GM23338 (cell line): ENCODE measurements around the gene GPR39. TPM values are rescaled to one million over a fixed set of nuclear protein-coding genes. Genes with fewer than 3 reads are reported as not detected.

ENCODE experiments used
- ATAC-seq: fragments of 200-7000 bp; cut with Tn5 transposase; 3 replicates; pipeline ENCODE4 v1.9.1; 2020
- DNase-seq: peaks from one replicate; pipeline ENCODE4 v3.0.0-alpha.2; 2015; ENCODE audit warnings: low spot score
- H2AFZ ChIP-seq: fragments of 200-600 bp; sonication (generic); 2 replicates; pipeline ENCODE4 v1.8.0; 2016; ENCODE audit warnings: antibody characterized with exemption, mild to moderate bottlenecking, moderate library complexity
- H3F3A ChIP-seq: fragments of 200-600 bp; sonication (generic); replicated peaks from 2 replicates; pipeline ENCODE4 v1.8.0; 2017; ENCODE audit warnings: antibody characterized with exemption, mixed run types, low read depth
- H3K27ac ChIP-seq: fragments of 200-600 bp; sonication (generic); 2 replicates; pipeline ENCODE4 v1.6.1; 2016; ENCODE audit warnings: low read depth
- H3K27me3 ChIP-seq: fragments of 200-600 bp; sonication (generic); 2 replicates; pipeline ENCODE4 v1.8.0; 2016; ENCODE audit warnings: mild to moderate bottlenecking, mixed run types, moderate library complexity; ENCODE audit not compliant: insufficient read depth
- H3K36me3 ChIP-seq: fragments of 200-600 bp; sonication (generic); 2 replicates; pipeline ENCODE4 v1.8.0; 2016; ENCODE audit warnings: mild to moderate bottlenecking; ENCODE audit not compliant: insufficient read depth
- H3K4me1 ChIP-seq: fragments of 200-600 bp; sonication (generic); 2 replicates; pipeline ENCODE4 v1.8.0; 2016; ENCODE audit warnings: mild to moderate bottlenecking, moderate library complexity; ENCODE audit not compliant: insufficient read depth
- H3K4me2 ChIP-seq: fragments of 200-600 bp; sonication (generic); 2 replicates; pipeline ENCODE4 v1.7.1; 2017; ENCODE audit warnings: mixed run types
- H3K4me3 ChIP-seq: fragments of 200-600 bp; sonication (generic); 2 replicates; pipeline ENCODE4 v1.6.1; 2016; ENCODE audit warnings: mixed run types
- H3K79me2 ChIP-seq: fragments of 200-600 bp; sonication (generic); replicated peaks from 2 replicates; pipeline ENCODE4 v1.8.0; 2017; ENCODE audit warnings: mild to moderate bottlenecking; ENCODE audit not compliant: insufficient read depth
- H3K9me2 ChIP-seq: fragments of 200-600 bp; sonication (generic); 2 replicates; pipeline ENCODE4 v1.8.0; 2017; ENCODE audit not compliant: insufficient read depth
- H4K20me1 ChIP-seq: fragments of 200-600 bp; sonication (generic); replicated peaks from 2 replicates; pipeline ENCODE4 v1.8.0; 2017; ENCODE audit warnings: mild to moderate bottlenecking; ENCODE audit not compliant: insufficient read depth
- H3K27ac Mint-ChIP-seq: 2 replicates; pipeline ENCODE4 v1.8.0; 2020; ENCODE audit warnings: inconsistent platforms, mild to moderate bottlenecking, moderate library complexity, mixed read lengths
- H3K27me3 Mint-ChIP-seq: 3 replicates; pipeline ENCODE4 v1.8.0; 2022; ENCODE audit warnings: low read depth, mild to moderate bottlenecking, moderate library complexity, mixed read lengths, inconsistent platforms; ENCODE audit not compliant: insufficient read depth, poor library complexity
- H3K36me3 Mint-ChIP-seq: 3 replicates; pipeline ENCODE4 v1.8.0; 2021; ENCODE audit warnings: low read depth, mild to moderate bottlenecking, inconsistent platforms, moderate library complexity, mixed read lengths
- H3K4me1 Mint-ChIP-seq: 3 replicates; pipeline ENCODE4 v1.8.0; 2020; ENCODE audit warnings: mild to moderate bottlenecking, inconsistent platforms, mixed read lengths
- H3K4me3 Mint-ChIP-seq: 3 replicates; pipeline ENCODE4 v1.8.0; 2021; ENCODE audit warnings: moderate library complexity, mild to moderate bottlenecking, inconsistent platforms, mixed read lengths
- H3K9me3 Mint-ChIP-seq: 3 replicates; pipeline ENCODE4 v1.8.0; 2020; ENCODE audit warnings: moderate library complexity, mild to moderate bottlenecking, inconsistent platforms, mixed read lengths
- CREB1 ChIP-seq: fragments of 250-450 bp; sonication (Bioruptor Pico); IDR thresholded peaks from 2 replicates; pipeline ENCODE4 v1.5.0; 2020; ENCODE audit warnings: low read depth, mild to moderate bottlenecking, moderate library complexity
- CTCF ChIP-seq, 2 experiments: fragments of 200-600 bp in 1 of 2; sonication (generic) in 1 of 2; conservative IDR thresholded peaks; 2 replicates each; pipeline versions ENCODE4 v1.5.1 to v1.6.1; 2016 to 2017; ENCODE audit warnings: antibody characterized with exemption in 2 of 2, low read depth in 2 of 2, mild to moderate bottlenecking in 2 of 2, moderate library complexity in 1 of 2
- ZNF114 ChIP-seq: fragments of 250-450 bp; sonication (Bioruptor Pico); IDR thresholded peaks from 2 replicates; pipeline ENCODE4 v1.5.0; 2020; ENCODE audit warnings: mild to moderate bottlenecking, moderate library complexity
- ZNF462 ChIP-seq: fragments of 250-450 bp; sonication (Bioruptor Pico); IDR thresholded peaks from 2 replicates; pipeline ENCODE4 v1.5.0; 2020; ENCODE audit warnings: mild to moderate bottlenecking, moderate library complexity
- polyA plus RNA-seq: library from polyadenylated mRNA; unstranded; fragments of >200 nt; fragmentation: Nextera tagmentation; extraction: Ambion mirVana; gene quantifications from 2 replicates; pipeline ENCODE4 v1.2.1, GENCODE V29; 2016
- total RNA-seq: library from RNA; depleted of rRNA; stranded (reverse); fragments of >200 nt; shearing (Covaris generic); gene quantifications from 2 replicates; pipeline ENCODE4 v1.2.3, GENCODE V29; 2014

The GPR39 gene
- total and polyA plus RNA-seq, 2 experiments from 2014 or later, result 0.55 to 1.9 TPM

GRCh38 chr2:132437852-132438669 lies 21.5 kb downstream of the GPR39 start:
- Mint-ChIP-seq H3K36me3 (no peaks in the 10 kb centered on the region), H3K9me3 (no peaks in the 10 kb centered on the region), H3K27me3 (peaks cover 5% of the 10 kb centered on the region), H3K4me3 (no peak overlapping the region), H3K27ac (no peak overlapping the region), H3K4me1 (peaks cover 46% of the 10 kb centered on the region)
- Histone ChIP-seq H3K9me2 (no peaks in the 10 kb centered on the region; the same call in none of the 2 replicates), H2AFZ (no peak overlapping the region), H3K4me3 (no peak overlapping the region), H3K4me1 (peaks cover 16% of the 10 kb centered on the region), H3K27me3 (no peaks in the 10 kb centered on the region), H3F3A (no peaks in the 10 kb centered on the region), H3K79me2 (no peaks in the 10 kb centered on the region), H3K27ac (no peak overlapping the region), H4K20me1 (no peaks in the 10 kb centered on the region), H3K36me3 (no peaks in the 10 kb centered on the region), H3K4me2 (no peak overlapping the region)
- DNase-seq (no peak), ATAC-seq (no peak)
- no peak for TF ChIP-seq ZNF462 (CRISPR knock-in tag)
- TF ChIP-seq CTCF (conservative IDR thresholded peaks at IDR 0.05; ENCODE audit: low read depth in 2 of 2), result no peak
- TF ChIP-seq ZNF114 (CRISPR knock-in tag), result no peak
- no peak for TF ChIP-seq CREB1
